ENCODE measurements around the gene KLHL6.

KLHL6 gene

GRCh38 chr3:183584914-183585280, 29.4 kb upstream of the KLHL6 start:
- Histone ChIP-seq H3K9ac (no peak overlapping the region), H3K36me3 (peaks cover 0 to 6% (median 0%) of the 10 kb centered on the region in 11 experiments; a peak in 1 of 22 replicates), H3K27ac (peak overlapping the region in 5 of 11 experiments; percentile 2 to 50 (median 36); a peak in 6 of 22 replicates), H3K4me2 (peak overlapping the region in 9 of 11 experiments; percentile 18 to 60 (median 39); a peak in 15 of 22 replicates), H3K9me3 (replicated peaks in 1 of 11) (peaks cover 0 to 22% (median 19%) of the 10 kb centered on the region in 11 experiments; a peak in 20 of 22 replicates), H3K4me1 (peaks cover 32 to 80% (median 62%) of the 10 kb centered on the region in 10 experiments), H3K4me3 (no peak overlapping the region), H3K27me3 (no peaks in the 10 kb centered on the region), H4K20me1 (no peaks in the 10 kb centered on the region)
- no peak for TF ChIP-seq Cebpa-rat (IDR thresholded peaks at IDR 0.05)

DNA sequence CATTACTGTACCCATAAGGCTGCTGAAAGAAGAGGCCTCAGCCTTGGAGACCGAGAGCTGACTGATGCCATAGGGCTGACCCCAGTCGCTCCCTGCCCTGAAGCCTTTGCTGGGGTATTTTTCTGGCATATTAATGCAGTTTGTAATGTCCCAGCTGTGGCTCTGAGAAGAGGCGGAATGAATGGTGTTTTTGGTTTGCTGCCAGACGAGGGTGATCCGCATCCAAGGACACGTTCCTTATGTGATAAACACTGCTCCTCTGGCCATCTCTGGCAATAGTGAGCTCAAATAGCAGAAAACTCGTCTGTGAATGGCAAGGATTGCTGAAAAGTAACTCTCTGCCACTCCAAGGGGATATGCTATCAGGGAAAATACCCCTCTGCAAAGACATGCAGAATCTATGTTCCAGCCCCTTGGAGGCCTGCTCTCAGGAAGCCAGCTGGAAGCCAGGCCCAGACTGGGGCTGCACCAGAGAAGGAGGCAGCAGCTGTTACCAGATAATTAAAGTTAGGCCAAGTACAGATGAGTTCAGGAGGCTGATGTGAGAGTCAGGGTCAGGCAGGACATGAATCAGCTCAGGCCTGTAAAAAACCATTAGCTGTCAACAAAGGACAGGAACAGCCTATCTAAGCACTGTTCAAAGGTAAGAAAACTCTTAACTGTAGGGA, 28.9 kb upstream of the KLHL6 start:
- H3K9ac ChIP-seq = peak overlapping the region in 2 of 11 experiments; percentile 2 to 42; a peak in 1 of 22 replicates
- H3K27me3 ChIP-seq = no peaks in the 10 kb centered on the region
- H3K36me3 ChIP-seq = peaks cover 0 to 6% (median 0%) of the 10 kb centered on the region in 11 experiments; a peak in 1 of 22 replicates
- no peak for TF ChIP-seq Cebpa-rat (IDR thresholded peaks at IDR 0.05)
- H3K4me2 ChIP-seq = peak overlapping the region in 9 of 11 experiments; percentile 18 to 60 (median 39); a peak in 19 of 22 replicates
- no peaks in the 10 kb centered on the region for H4K20me1 ChIP-seq
- no peak overlapping the region for H3K4me3 ChIP-seq
- peaks cover 37 to 85% (median 67%) of the 10 kb centered on the region in 10 experiments for H3K4me1 ChIP-seq
- peak overlapping the region in 5 of 11 experiments; percentile 2 to 50 (median 36); a peak in 9 of 22 replicates for H3K27ac ChIP-seq
- peaks cover 0 to 17% (median 14%) of the 10 kb centered on the region in 11 experiments; a peak in 20 of 22 replicates for H3K9me3 ChIP-seq (replicated peaks in 1 of 11)

- H3K9ac ChIP-seq = peak overlapping the region in 3 of 11 experiments; percentile 2 to 42 (median 5); a peak in 2 of 22 replicates
- peak overlapping the region in 9 of 11 experiments; percentile 18 to 60 (median 39); a peak in 14 of 22 replicates for H3K4me2 ChIP-seq
- H3K4me3 ChIP-seq = no peak overlapping the region
- peaks cover 0 to 9% (median 6%) of the 10 kb centered on the region in 11 experiments; a peak in 16 of 22 replicates for H3K9me3 ChIP-seq (replicated peaks in 1 of 11)
- TF ChIP-seq Cebpa-rat (IDR thresholded peaks at IDR 0.05) = no peak
- H3K4me1 ChIP-seq = peaks cover 38 to 91% (median 74%) of the 10 kb centered on the region in 10 experiments
- H3K36me3 ChIP-seq = no peaks in the 10 kb centered on the region
- peak overlapping the region in 4 of 11 experiments; percentile 23 to 50 (median 42); a peak in 8 of 22 replicates for H3K27ac ChIP-seq
- H4K20me1 ChIP-seq = no peaks in the 10 kb centered on the region
- no peaks in the 10 kb centered on the region for H3K27me3 ChIP-seq
These were observed 28.1 kb upstream of the KLHL6 start for GRCh38 chr3:183583331-183584245.

DNA sequence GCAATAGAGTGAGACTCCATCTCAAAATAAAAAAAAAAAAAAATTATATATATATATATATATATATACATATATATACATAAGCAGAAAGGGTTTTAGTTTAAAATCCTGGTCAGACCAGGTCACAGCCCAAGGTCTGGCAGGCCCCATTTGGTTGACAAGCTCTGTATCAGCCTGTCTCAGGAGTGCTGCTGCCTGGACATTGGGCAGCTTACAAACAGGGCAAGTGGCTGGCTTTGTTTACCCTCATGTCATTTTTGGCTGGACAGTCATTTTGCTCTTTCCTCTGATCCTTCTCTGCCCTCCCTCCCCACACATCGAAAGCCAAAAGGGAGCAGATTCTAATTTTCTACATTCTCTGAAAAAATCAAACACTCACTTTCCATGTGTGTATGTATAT, 26.7 kb upstream of the KLHL6 start:
- Histone ChIP-seq H3K9me3 (replicated peaks in 1 of 11) (no peaks in the 10 kb centered on the region), H3K9ac (no peak overlapping the region), H3K4me1 (peaks cover 27 to 91% (median 74%) of the 10 kb centered on the region in 10 experiments), H3K4me2 (no peak overlapping the region), H4K20me1 (no peaks in the 10 kb centered on the region), H3K27ac (no peak overlapping the region), H3K36me3 (no peaks in the 10 kb centered on the region), H3K27me3 (no peaks in the 10 kb centered on the region), H3K4me3 (no peak overlapping the region)
- TF ChIP-seq Cebpa-rat (IDR thresholded peaks at IDR 0.05) = no peak

GRCh38 chr3:183581496-183582155, 26.1 kb upstream of the KLHL6 start:
- Histone ChIP-seq H3K9me3 (replicated peaks in 1 of 11) (no peaks in the 10 kb centered on the region), H3K4me2 (peak overlapping the region in 4 of 11 experiments; percentile 84 to 90 (median 88); a peak in 5 of 22 replicates), H3K4me3 (no peak overlapping the region), H3K4me1 (peaks cover 27 to 91% (median 74%) of the 10 kb centered on the region in 10 experiments), H3K27ac (no peak overlapping the region), H3K9ac (no peak overlapping the region), H3K27me3 (no peaks in the 10 kb centered on the region), H3K36me3 (no peaks in the 10 kb centered on the region), H4K20me1 (no peaks in the 10 kb centered on the region)
- TF ChIP-seq Cebpa-rat (IDR thresholded peaks at IDR 0.05) = no peak

DNA sequence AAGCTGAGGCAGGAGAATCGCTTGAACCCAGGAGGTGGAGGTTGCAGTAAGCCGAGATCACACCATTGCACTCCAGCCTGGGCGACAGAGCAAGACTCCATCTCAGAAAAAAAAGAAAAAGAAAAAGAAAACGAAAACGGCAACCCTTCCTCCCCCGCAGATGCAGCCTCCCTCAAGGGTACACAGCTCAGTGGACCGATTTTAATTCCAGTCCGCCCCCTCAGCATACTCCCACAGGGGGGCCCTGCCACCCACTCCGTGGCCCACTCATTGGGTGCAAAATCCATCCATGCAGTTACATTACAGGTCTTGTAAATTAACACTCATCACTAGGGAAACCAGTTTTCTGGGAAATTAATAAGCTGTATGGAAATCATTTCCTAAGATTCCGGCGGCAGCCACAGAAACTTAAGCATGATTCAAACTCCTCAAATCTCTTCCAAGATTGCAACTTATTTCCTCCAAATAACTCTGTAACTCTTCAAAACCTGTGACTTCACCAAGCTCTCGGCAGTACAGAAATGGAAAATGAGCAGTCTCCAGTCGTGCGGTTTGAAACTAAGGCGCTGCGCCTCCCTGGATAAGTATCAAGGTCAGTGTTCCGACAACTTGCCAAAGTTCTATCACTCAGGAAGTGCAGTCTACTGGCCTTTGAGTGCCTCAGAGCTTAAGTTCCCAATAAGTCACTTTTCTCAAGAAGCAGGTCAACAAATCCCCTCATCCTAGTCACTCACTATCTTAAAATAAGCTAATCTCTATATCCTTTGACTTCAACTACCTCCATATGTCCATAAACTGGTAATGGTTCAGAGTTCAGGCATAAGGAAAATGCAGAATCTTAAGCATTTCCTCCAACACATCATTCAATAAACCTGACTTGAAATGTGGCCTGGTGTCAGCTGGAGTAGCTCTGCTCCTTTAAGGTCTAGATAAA, 24.7 kb upstream of the KLHL6 start:
- Histone ChIP-seq H3K9me3 (replicated peaks in 1 of 11) (no peaks in the 10 kb centered on the region), H3K27me3 (no peaks in the 10 kb centered on the region), H3K4me1 (peaks cover 26 to 94% (median 78%) of the 10 kb centered on the region in 10 experiments), H4K20me1 (no peaks in the 10 kb centered on the region), H3K36me3 (no peaks in the 10 kb centered on the region), H3K4me3 (peak overlapping the region; percentile 1 to 59 (median 44); a peak in 19 of 20 replicates), H3K4me2 (peak overlapping the region; percentile 84 to 99 (median 90)), H3K9ac (peak overlapping the region; percentile 3 to 63 (median 51); a peak in 20 of 22 replicates), H3K27ac (peak overlapping the region in 7 of 11 experiments; percentile 39 to 59 (median 44); a peak in 11 of 22 replicates)
- TF ChIP-seq Cebpa-rat (IDR thresholded peaks at IDR 0.05) = no peak

- Histone ChIP-seq H3K9me3 (replicated peaks in 1 of 11) (no peaks in the 10 kb centered on the region), H3K27ac (peak overlapping the region in 4 of 11 experiments; percentile 17 to 39 (median 20); a peak in 4 of 22 replicates), H3K4me2 (peak overlapping the region; percentile 9 to 96 (median 86); a peak in 20 of 22 replicates), H3K36me3 (no peaks in the 10 kb centered on the region), H3K27me3 (no peaks in the 10 kb centered on the region), H3K4me3 (no peak overlapping the region), H3K4me1 (peaks cover 26 to 76% (median 61%) of the 10 kb centered on the region in 10 experiments), H3K9ac (no peak overlapping the region), H4K20me1 (no peaks in the 10 kb centered on the region)
- no peak for TF ChIP-seq Cebpa-rat (IDR thresholded peaks at IDR 0.05)
These were observed 22.7 kb upstream of the KLHL6 start for GRCh38 chr3:183578179-183578578.

All from BLaER1 treated with 17β-estradiol and CSF1 and Interleukin-3, amounts not matched to agents 10 nM and 100 nM (cell line).